ENCODE data around the gene MEP1A.

- TF ChIP-seq CTCF (IDR thresholded peaks at IDR 0.05) = no peak
- TF ChIP-seq POLR2A (IDR thresholded peaks at IDR 0.05) = no peak
- TF ChIP-seq POLR2AphosphoS5 (IDR thresholded peaks at IDR 0.05) = no peak
- TF ChIP-seq EP300 (IDR thresholded peaks at IDR 0.05) = no peak
These were observed 5.2 kb upstream of the MEP1A start for GRCh38 chr6:46787871-46788540.
